ENCODE measurements around the gene IL33.

The IL33 gene

GRCh38 chr9:6209966-6210365, 5.6 kb upstream of the IL33 start:
- Histone ChIP-seq H3K27ac (ENCODE audit: low read length) (no peak overlapping the region), H3K9ac (ENCODE audit: low read depth, low read length) (no peak overlapping the region), H3K4me1 (ENCODE audit: insufficient read depth, low read length) (no peaks in the 10 kb centered on the region), H3K36me3 (ENCODE audit: insufficient read depth, low read length) (no peaks in the 10 kb centered on the region), H4K20me1 (ENCODE audit: insufficient read depth, low read length) (no peaks in the 10 kb centered on the region), H3K79me2 (ENCODE audit: insufficient read depth, low read length) (no peaks in the 10 kb centered on the region), H3K27me3 (ENCODE audit: insufficient read depth, low read length, poor library complexity) (no peaks in the 10 kb centered on the region), H3K4me2 (ENCODE audit: insufficient read depth, low read length) (no peak overlapping the region), H3K4me3 (ENCODE audit: low read depth in 1 of 2, low read length in 2 of 2) (no peak overlapping the region), H2AFZ (ENCODE audit: low read depth, low read length) (no peak overlapping the region), H3K9me3 (ENCODE audit: insufficient read depth, low read length, severe bottlenecking) (peaks cover 12% of the 10 kb centered on the region)
- DNase-seq, result no peak
- no peak for ATAC-seq (ENCODE audit: insufficient read depth, low read depth)
- TF ChIP-seq, protein P1, sequence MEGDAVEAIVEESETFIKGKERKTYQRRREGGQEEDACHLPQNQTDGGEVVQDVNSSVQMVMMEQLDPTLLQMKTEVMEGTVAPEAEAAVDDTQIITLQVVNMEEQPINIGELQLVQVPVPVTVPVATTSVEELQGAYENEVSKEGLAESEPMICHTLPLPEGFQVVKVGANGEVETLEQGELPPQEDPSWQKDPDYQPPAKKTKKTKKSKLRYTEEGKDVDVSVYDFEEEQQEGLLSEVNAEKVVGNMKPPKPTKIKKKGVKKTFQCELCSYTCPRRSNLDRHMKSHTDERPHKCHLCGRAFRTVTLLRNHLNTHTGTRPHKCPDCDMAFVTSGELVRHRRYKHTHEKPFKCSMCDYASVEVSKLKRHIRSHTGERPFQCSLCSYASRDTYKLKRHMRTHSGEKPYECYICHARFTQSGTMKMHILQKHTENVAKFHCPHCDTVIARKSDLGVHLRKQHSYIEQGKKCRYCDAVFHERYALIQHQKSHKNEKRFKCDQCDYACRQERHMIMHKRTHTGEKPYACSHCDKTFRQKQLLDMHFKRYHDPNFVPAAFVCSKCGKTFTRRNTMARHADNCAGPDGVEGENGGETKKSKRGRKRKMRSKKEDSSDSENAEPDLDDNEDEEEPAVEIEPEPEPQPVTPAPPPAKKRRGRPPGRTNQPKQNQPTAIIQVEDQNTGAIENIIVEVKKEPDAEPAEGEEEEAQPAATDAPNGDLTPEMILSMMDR (IDR thresholded peaks at IDR 0.05; ENCODE audit: borderline replicate concordance, extremely low read depth, low read length, poor library complexity, severe bottlenecking), result no peak
- TF ChIP-seq EZH2 (IDR thresholded peaks at IDR 0.05; ENCODE audit: borderline replicate concordance, low read depth, low read length, severe bottlenecking), result no peak

DNA sequence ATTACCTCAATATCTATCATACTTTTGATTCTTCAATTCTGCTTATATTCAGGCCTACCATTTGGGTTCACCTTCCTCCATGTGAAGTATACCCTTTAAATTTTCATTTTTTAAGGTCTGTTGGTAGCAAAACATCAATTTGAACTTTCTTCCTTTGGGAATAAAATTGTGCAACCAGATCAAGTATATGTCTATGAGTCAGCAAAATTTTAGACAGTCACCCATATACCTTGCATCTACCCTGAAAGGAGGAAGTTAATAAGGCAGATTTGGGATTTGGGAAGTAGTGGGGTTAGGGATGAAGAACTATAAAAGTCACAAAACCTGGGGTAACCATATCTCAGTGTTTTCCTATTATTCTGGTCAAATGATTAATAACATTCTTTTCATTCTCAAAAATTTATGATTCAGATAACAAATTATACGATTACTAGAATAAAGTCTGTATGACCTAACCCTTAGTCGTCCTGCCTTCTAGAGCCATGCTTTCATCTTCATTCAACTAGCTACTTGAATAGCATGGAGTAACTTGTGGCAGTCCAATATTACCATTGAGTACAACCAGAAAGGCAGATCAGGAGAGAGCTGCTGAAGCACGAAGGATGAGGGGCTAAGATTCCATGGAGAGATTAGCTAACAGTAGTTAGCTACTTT, 2.8 kb upstream of the IL33 start:
- no peaks in the 10 kb centered on the region for H3K79me2 ChIP-seq (ENCODE audit: insufficient read depth, low read length)
- TF ChIP-seq, protein P1 (IDR thresholded peaks at IDR 0.05; ENCODE audit: borderline replicate concordance, extremely low read depth, low read length, poor library complexity, severe bottlenecking), result no peak
- no peak for TF ChIP-seq EZH2 (IDR thresholded peaks at IDR 0.05; ENCODE audit: borderline replicate concordance, low read depth, low read length, severe bottlenecking)
- H3K27me3 ChIP-seq (ENCODE audit: insufficient read depth, low read length, poor library complexity), result no peaks in the 10 kb centered on the region
- no peaks in the 10 kb centered on the region for H4K20me1 ChIP-seq (ENCODE audit: insufficient read depth, low read length)
- no peak overlapping the region for H3K27ac ChIP-seq (ENCODE audit: low read length)
- H2AFZ ChIP-seq (ENCODE audit: low read depth, low read length), result no peak overlapping the region
- H3K4me3 ChIP-seq (ENCODE audit: low read depth in 1 of 2, low read length in 2 of 2), result no peak overlapping the region
- H3K9ac ChIP-seq (ENCODE audit: low read depth, low read length), result no peak overlapping the region
- H3K36me3 ChIP-seq (ENCODE audit: insufficient read depth, low read length), result no peaks in the 10 kb centered on the region
- ATAC-seq (ENCODE audit: insufficient read depth, low read depth) (no peak), DNase-seq (no peak)
- no peaks in the 10 kb centered on the region for H3K4me1 ChIP-seq (ENCODE audit: insufficient read depth, low read length)
- H3K4me2 ChIP-seq (ENCODE audit: insufficient read depth, low read length), result no peak overlapping the region
- H3K9me3 ChIP-seq (ENCODE audit: insufficient read depth, low read length, severe bottlenecking), result peaks cover 12% of the 10 kb centered on the region

- Histone ChIP-seq H3K4me3 (ENCODE audit: low read depth in 1 of 2, low read length in 2 of 2) (no peak overlapping the region), H3K9ac (ENCODE audit: low read depth, low read length) (no peak overlapping the region), H3K27me3 (ENCODE audit: insufficient read depth, low read length, poor library complexity) (no peaks in the 10 kb centered on the region), H2AFZ (ENCODE audit: low read depth, low read length) (no peak overlapping the region), H3K27ac (ENCODE audit: low read length) (no peak overlapping the region), H3K9me3 (ENCODE audit: insufficient read depth, low read length, severe bottlenecking) (peaks cover 9% of the 10 kb centered on the region), H3K4me2 (ENCODE audit: insufficient read depth, low read length) (no peak overlapping the region), H3K4me1 (ENCODE audit: insufficient read depth, low read length) (no peaks in the 10 kb centered on the region), H3K36me3 (ENCODE audit: insufficient read depth, low read length) (no peaks in the 10 kb centered on the region), H4K20me1 (ENCODE audit: insufficient read depth, low read length) (no peaks in the 10 kb centered on the region), H3K79me2 (ENCODE audit: insufficient read depth, low read length) (no peaks in the 10 kb centered on the region)
- no peak for TF ChIP-seq EZH2 (IDR thresholded peaks at IDR 0.05; ENCODE audit: borderline replicate concordance, low read depth, low read length, severe bottlenecking)
- TF ChIP-seq, protein P1 (IDR thresholded peaks at IDR 0.05; ENCODE audit: borderline replicate concordance, extremely low read depth, low read length, poor library complexity, severe bottlenecking), result no peak
- DNase-seq, result no peak
- no peak for ATAC-seq (ENCODE audit: insufficient read depth, low read depth)
Measured at GRCh38 chr9:6214434-6214833, 1.2 kb upstream of the IL33 start.
